ENCODE data around the gene TRIM54. TPM values are rescaled to one million over a fixed set of nuclear protein-coding genes. Genes with fewer than 3 reads are reported as not detected.

Gene TRIM54
- total RNA-seq, 4 donors from 2014 or later, result 0.22 to 1.6 (median 0.54) TPM; not detected in 1

DNA sequence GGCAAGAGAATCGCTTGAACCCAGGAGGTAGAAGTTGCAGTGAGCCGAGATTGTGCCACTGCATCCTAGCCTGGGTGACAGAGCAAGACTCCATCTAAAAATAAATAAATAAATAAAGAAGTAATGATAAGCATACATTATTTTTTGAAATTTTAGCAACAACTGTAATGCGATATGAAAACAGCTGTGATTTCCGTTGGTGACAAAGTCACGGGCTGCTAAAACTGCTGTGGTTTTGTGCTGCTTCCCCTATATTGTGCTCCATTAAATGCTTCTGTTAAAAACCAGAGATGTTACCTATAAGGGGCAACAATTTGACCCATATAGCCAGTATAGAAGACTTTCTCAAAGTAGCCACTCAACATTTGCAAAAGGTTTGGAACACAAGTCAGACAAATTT, 8.3 kb downstream of the TRIM54 start:
- intact Hi-C loops (cut with DNase I), result no loop called here
- 87 to 92% methylated on average over 5 of the region's 5 CpGs for WGBS, 2 donors
- DNase-seq, result no peak
- no peaks in the 10 kb centered on the region for H3K36me3 ChIP-seq
- H3K4me1 ChIP-seq, result peaks cover 7 to 16% of the 10 kb centered on the region in 2 donors
- H3K27ac ChIP-seq, result no peak overlapping the region
- H3K27me3 ChIP-seq, result no peaks in the 10 kb centered on the region
- no peak overlapping the region for H3K4me3 ChIP-seq (replicated peaks in 1 of 3)
- TF ChIP-seq, protein P1, sequence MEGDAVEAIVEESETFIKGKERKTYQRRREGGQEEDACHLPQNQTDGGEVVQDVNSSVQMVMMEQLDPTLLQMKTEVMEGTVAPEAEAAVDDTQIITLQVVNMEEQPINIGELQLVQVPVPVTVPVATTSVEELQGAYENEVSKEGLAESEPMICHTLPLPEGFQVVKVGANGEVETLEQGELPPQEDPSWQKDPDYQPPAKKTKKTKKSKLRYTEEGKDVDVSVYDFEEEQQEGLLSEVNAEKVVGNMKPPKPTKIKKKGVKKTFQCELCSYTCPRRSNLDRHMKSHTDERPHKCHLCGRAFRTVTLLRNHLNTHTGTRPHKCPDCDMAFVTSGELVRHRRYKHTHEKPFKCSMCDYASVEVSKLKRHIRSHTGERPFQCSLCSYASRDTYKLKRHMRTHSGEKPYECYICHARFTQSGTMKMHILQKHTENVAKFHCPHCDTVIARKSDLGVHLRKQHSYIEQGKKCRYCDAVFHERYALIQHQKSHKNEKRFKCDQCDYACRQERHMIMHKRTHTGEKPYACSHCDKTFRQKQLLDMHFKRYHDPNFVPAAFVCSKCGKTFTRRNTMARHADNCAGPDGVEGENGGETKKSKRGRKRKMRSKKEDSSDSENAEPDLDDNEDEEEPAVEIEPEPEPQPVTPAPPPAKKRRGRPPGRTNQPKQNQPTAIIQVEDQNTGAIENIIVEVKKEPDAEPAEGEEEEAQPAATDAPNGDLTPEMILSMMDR (IDR thresholded peaks at IDR 0.05), result no peak
- no peak for TF ChIP-seq POLR2A (IDR thresholded peaks at IDR 0.05)
- no peaks in the 10 kb centered on the region for H3K9me3 ChIP-seq

DNA sequence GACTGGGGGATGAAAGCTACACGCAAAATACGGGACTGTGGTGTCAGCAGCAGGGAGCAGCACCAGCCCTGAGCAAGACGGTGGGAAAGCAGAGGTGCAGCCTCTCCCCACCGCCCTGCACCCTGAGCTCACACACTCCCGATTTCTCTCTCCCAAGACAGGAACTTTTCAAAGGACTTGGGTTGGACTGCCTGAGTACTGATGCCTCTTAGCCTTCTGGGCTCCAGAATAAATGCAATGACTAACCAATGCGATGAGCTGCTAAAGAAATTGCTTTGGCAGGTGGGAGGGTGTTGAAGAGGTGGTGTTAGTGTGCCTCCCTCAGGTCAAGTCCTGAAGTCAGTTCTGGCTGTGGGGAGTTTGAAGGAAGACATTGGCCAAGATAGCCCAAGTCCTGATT, 9.6 kb downstream of the TRIM54 start:
- Histone ChIP-seq H3K9me3 (no peaks in the 10 kb centered on the region), H3K27ac (no peak overlapping the region), H3K27me3 (no peaks in the 10 kb centered on the region), H3K4me1 (peaks cover 7 to 16% of the 10 kb centered on the region in 2 donors), H3K36me3 (no peaks in the 10 kb centered on the region), H3K4me3 (replicated peaks in 1 of 3) (no peak overlapping the region)
- 53 to 61% methylated on average over 6 of the region's 6 CpGs for whole genome bisulfite sequencing, 2 donors
- no peak for DNase-seq
- intact Hi-C loops (cut with DNase I), result no loop called here
- TF ChIP-seq POLR2A (IDR thresholded peaks at IDR 0.05), result no peak
- TF ChIP-seq, protein P1 (IDR thresholded peaks at IDR 0.05), result no peak

DNA sequence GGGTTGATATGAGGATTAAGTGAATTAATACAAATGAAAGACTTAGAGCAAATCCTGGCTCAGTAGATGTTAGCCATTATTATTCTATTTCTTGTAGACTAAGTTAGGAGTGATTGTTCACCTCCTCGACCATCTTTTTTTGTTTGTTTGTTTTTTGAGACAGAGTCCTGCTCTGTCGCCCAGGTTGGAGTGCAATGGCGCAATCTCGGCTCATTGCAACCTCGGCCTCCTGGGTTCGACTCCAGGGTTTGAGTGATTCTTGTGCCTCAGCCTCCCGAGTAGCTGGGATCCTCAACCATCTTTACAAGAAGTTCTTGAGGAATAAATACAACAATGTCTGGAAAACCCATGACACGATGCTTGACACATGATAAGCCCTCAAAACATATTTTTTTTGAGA, 12.7 kb downstream of the TRIM54 start:
- DNase-seq, result no peak
- intact Hi-C loops (cut with DNase I), result loop anchor here (5.0 kb wide), 1 partner anchor 38 kb away; no protein-coding TSS in a partner anchor

DNA sequence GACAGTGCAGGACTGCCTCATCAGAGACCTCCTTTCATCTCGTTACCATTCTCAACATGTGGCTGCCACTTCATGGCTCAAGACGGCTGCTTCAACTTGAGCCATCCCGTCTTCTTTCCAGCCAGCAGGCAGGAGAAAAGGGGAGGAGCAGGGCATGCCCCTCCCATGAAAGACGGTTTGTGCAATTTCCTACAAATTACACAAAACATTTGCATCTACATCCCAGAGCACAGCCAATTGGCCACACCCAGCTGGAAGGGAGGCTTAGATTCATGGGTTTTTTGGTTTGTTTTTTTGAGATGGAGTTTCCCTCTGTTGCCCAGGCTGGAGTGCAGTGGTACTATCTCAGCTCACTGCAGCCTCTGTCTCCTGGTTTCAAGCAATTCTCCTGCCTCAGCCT, 14.3 kb downstream of the TRIM54 start:
- no peak for DNase-seq
- Histone ChIP-seq H3K27ac (no peak overlapping the region), H3K27me3 (no peaks in the 10 kb centered on the region), H3K36me3 (no peaks in the 10 kb centered on the region), H3K9me3 (no peaks in the 10 kb centered on the region), H3K4me3 (replicated peaks in 1 of 3) (no peak overlapping the region), H3K4me1 (peaks cover 7 to 16% of the 10 kb centered on the region in 2 donors)
- intact Hi-C loops (cut with DNase I), result loop anchor here (5.0 kb wide), 1 partner anchor 39 kb away; no protein-coding TSS in a partner anchor
- 54 to 62% methylated on average over 4 of the region's 4 CpGs for WGBS, 2 donors
- TF ChIP-seq, protein P1 (IDR thresholded peaks at IDR 0.05), result no peak
- TF ChIP-seq POLR2A (IDR thresholded peaks at IDR 0.05), result no peak

More for the DNA sequence above, 12.7 kb downstream of the TRIM54 start:
- WGBS, 2 donors, result 86% methylated on average over 8 of the region's 8 CpGs
- H3K9me3 ChIP-seq, result no peaks in the 10 kb centered on the region
- H3K27me3 ChIP-seq, result no peaks in the 10 kb centered on the region
- H3K4me3 ChIP-seq (replicated peaks in 1 of 3), result no peak overlapping the region
- no peak for TF ChIP-seq POLR2A (IDR thresholded peaks at IDR 0.05)
- TF ChIP-seq, protein P1 (IDR thresholded peaks at IDR 0.05), result no peak
- H3K4me1 ChIP-seq, result peaks cover 7 to 16% of the 10 kb centered on the region in 2 donors
- no peaks in the 10 kb centered on the region for H3K36me3 ChIP-seq
- no peak overlapping the region for H3K27ac ChIP-seq

DNA sequence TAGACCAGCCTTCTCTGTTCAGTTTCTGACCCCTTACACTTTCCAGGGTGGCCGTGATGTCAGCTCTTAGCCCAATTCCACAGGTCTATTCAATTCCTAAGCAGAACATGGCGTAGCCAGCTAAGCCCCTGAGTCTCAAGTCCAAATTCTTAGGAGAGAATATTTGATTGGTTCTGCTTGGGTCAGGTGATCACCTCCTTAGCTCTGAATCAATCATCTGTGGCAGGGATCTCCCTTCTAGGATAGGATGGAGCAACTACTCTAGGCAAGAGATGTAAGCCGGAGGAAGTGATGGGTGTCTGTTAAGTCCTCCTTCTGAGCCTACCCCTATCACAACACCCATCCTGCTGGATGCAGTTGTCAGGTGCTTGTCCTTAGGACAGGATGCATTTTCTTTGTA, 15.0 kb downstream of the TRIM54 start:
- Histone ChIP-seq H3K27me3 (no peaks in the 10 kb centered on the region), H3K27ac (no peak overlapping the region), H3K36me3 (no peaks in the 10 kb centered on the region), H3K4me1 (peaks cover 7 to 16% of the 10 kb centered on the region in 2 donors), H3K9me3 (no peaks in the 10 kb centered on the region), H3K4me3 (replicated peaks in 1 of 3) (no peak overlapping the region)
- 84 to 92% methylated on average over 3 of the region's 3 CpGs for WGBS, 2 donors
- TF ChIP-seq POLR2A (IDR thresholded peaks at IDR 0.05), result no peak
- TF ChIP-seq, protein P1 (IDR thresholded peaks at IDR 0.05), result no peak
- intact Hi-C loops (cut with DNase I), result loop anchor here (5.0 kb wide), 1 partner anchor 40 kb away; no protein-coding TSS in a partner anchor
- no peak for DNase-seq

Measured in thyroid gland (tissue), 4 donors.